IMR-90 (cell line): ENCODE measurements around the gene FUT8. TPM values are rescaled to one million over a fixed set of nuclear protein-coding genes. Genes with fewer than 3 reads are reported as not detected.

ENCODE experiments used
- ATAC-seq: fragments of 200-7000 bp; cut with Tn5 transposase; 2 replicates; pipeline ENCODE4 v1.9.1; 2020; ENCODE audit warnings: low read depth, mild to moderate bottlenecking, moderate library complexity
- BruUV-seq: library from RNA; stranded (reverse); fragments of 400-500 nt; replicated peaks from 2 replicates; lab custom pipeline; 2021; lab: Mats Ljungman, UMichigan
- CTCF ChIA-PET: fragments of 300-600 bp; formaldehyde crosslinking; extraction: SDS; loops from one replicate; lab custom pipeline; 2021; ENCODE audit warnings: antibody characterized with exemption; lab: Yijun Ruan, JAX
- POLR2A ChIA-PET: fragments of 300-600 bp; sonication (Branson Sonifier 250); formaldehyde crosslinking; loops from one replicate; lab custom pipeline; 2022; ENCODE audit warnings: antibody characterized with exemption; ENCODE audit not compliant: unreplicated experiment; lab: Charles Lee
- DNase-seq: peaks from one replicate; pipeline ENCODE4 v3.0.0; 2013
- H2AFZ ChIP-seq: replicated peaks from 2 replicates; pipeline ENCODE3; 2013; ENCODE audit warnings: low read length, mild to moderate bottlenecking; ENCODE audit not compliant: poor library complexity
- H2AK5ac ChIP-seq: 2 replicates; pipeline ENCODE4 v1.6.1; 2013; ENCODE audit warnings: low read depth, low read length, inconsistent platforms
- H2AK9ac ChIP-seq: replicated peaks from 2 replicates; pipeline ENCODE3; 2013; ENCODE audit warnings: mild to moderate bottlenecking, low read depth, low read length, moderate library complexity; ENCODE audit not compliant: poor library complexity
- H2BK120ac ChIP-seq: 2 replicates; pipeline ENCODE4 v1.6.1; 2013; ENCODE audit warnings: low read depth, low read length, inconsistent platforms
- H2BK15ac ChIP-seq: 3 replicates; pipeline ENCODE4 v1.6.1; 2013; ENCODE audit warnings: low read depth, low read length, inconsistent platforms
- H2BK20ac ChIP-seq: 2 replicates; pipeline ENCODE4 v1.6.1; 2013; ENCODE audit warnings: low read depth, mild to moderate bottlenecking, inconsistent platforms, low read length, moderate library complexity
- H2BK5ac ChIP-seq: 2 replicates; pipeline ENCODE4 v1.6.1; 2013; ENCODE audit warnings: mild to moderate bottlenecking, low read depth, low read length, inconsistent platforms; ENCODE audit not compliant: poor library complexity, severe bottlenecking
- H3K14ac ChIP-seq: replicated peaks from 2 replicates; pipeline ENCODE4 v1.6.1; 2013; ENCODE audit warnings: low read depth, low read length, inconsistent platforms
- H3K18ac ChIP-seq: 2 replicates; pipeline ENCODE4 v1.6.1; 2013; ENCODE audit warnings: low read depth, low read length, control low read depth
- H3K23ac ChIP-seq: 2 replicates; pipeline ENCODE4 v1.6.1; 2013; ENCODE audit warnings: low read depth, low read length, inconsistent platforms
- H3K27ac ChIP-seq: 2 replicates; pipeline ENCODE4 v1.5.1; 2013; ENCODE audit warnings: mild to moderate bottlenecking, control low read depth, low read length; ENCODE audit not compliant: insufficient read depth
- H3K27me3 ChIP-seq: 2 replicates; pipeline ENCODE4 v1.6.1; 2013; ENCODE audit warnings: low read length; ENCODE audit not compliant: control insufficient read depth, insufficient read depth
- H3K36me3 ChIP-seq: 2 replicates; pipeline ENCODE4 v1.6.1; 2013; ENCODE audit warnings: low read length, mixed read lengths; ENCODE audit not compliant: control insufficient read depth, insufficient read depth
- H3K4ac ChIP-seq: 2 replicates; pipeline ENCODE4 v1.6.1; 2013; ENCODE audit warnings: low read depth, low read length, inconsistent platforms
- H3K4me1 ChIP-seq: 2 replicates; pipeline ENCODE4 v1.6.1; 2013; ENCODE audit warnings: low read length, mixed read lengths; ENCODE audit not compliant: control insufficient read depth, insufficient read depth
- H3K4me2 ChIP-seq: 2 replicates; pipeline ENCODE4 v1.6.1; 2013; ENCODE audit warnings: low read depth, mild to moderate bottlenecking, control low read depth, low read length, moderate library complexity
- H3K4me3 ChIP-seq: 2 replicates; pipeline ENCODE4 v1.5.1; 2013; ENCODE audit warnings: low read depth, mild to moderate bottlenecking, control low read depth, low read length, moderate library complexity; ENCODE audit not compliant: insufficient read depth
- H3K56ac ChIP-seq: 2 replicates; pipeline ENCODE4 v1.6.1; 2013; ENCODE audit warnings: low read length, inconsistent platforms; ENCODE audit not compliant: insufficient read depth; ENCODE audit errors: extremely low read depth
- H3K79me1 ChIP-seq, 2 experiments: 2 replicates each; pipeline ENCODE4 v1.6.1; 2013; ENCODE audit warnings: low read length in 2 of 2, inconsistent platforms in 1 of 2, low read depth in 1 of 2
- H3K9ac ChIP-seq: 2 replicates; pipeline ENCODE4 v1.6.1; 2013; ENCODE audit warnings: low read depth, low read length, control low read depth
- H3K9me1 ChIP-seq: 2 replicates; pipeline ENCODE4 v1.6.1; 2013; ENCODE audit warnings: low read length, inconsistent platforms; ENCODE audit not compliant: insufficient read depth
- H3K9me3 ChIP-seq: 2 replicates; pipeline ENCODE4 v1.6.1; 2013; ENCODE audit warnings: low read length; ENCODE audit not compliant: control insufficient read depth, insufficient read depth
- H4K20me1 ChIP-seq: 2 replicates; pipeline ENCODE4 v1.6.1; 2013; ENCODE audit warnings: low read length, inconsistent platforms; ENCODE audit not compliant: insufficient read depth
- H4K5ac ChIP-seq: 2 replicates; pipeline ENCODE4 v1.6.1; 2013; ENCODE audit warnings: mild to moderate bottlenecking, low read depth, low read length, control low read depth
- H4K8ac ChIP-seq, 2 experiments: 2 replicates each; pipeline ENCODE4 v1.6.1; 2013; ENCODE audit warnings: low read depth in 2 of 2, low read length in 2 of 2, control low read depth in 1 of 2, inconsistent platforms in 1 of 2
- H4K91ac ChIP-seq: 2 replicates; pipeline ENCODE4 v1.6.1; 2013; ENCODE audit warnings: low read depth, low read length, inconsistent platforms; ENCODE audit not compliant: insufficient read depth
- BHLHE40 ChIP-seq: fragments of 150-350 bp; IDR thresholded peaks from 2 replicates; pipeline ENCODE4 v1.6.1; 2016; ENCODE audit warnings: mild to moderate bottlenecking, low read depth, low read length
- FOS ChIP-seq: fragments of 150-350 bp; IDR thresholded peaks from 2 replicates; pipeline ENCODE4 v1.6.1; 2016; ENCODE audit warnings: low read depth, low read length
- NFE2L2 ChIP-seq: fragments of 150-350 bp; IDR thresholded peaks from 2 replicates; pipeline ENCODE4 v1.6.1; 2016; ENCODE audit warnings: low read depth, mild to moderate bottlenecking, low read length
- RFX5 ChIP-seq: IDR thresholded peaks from 2 replicates; pipeline ENCODE4 v1.8.0; 2012; ENCODE audit warnings: low read depth, mild to moderate bottlenecking, low read length, moderate library complexity
- SMC3 ChIP-seq: fragments of 150-350 bp; IDR thresholded peaks from 2 replicates; pipeline ENCODE4 v1.6.1; 2016; ENCODE audit warnings: low read depth, mild to moderate bottlenecking, antibody characterized with exemption, low read length, moderate library complexity
- WGBS, 2 experiments: methylation state at CpG; one replicate each; pipeline versions ENCODE4 v1.1.5 to v1.1.7; 2013; ENCODE audit warnings: missing lambda C conversion rate in 2 of 2; ENCODE audit not compliant: insufficient read length in 1 of 2; ENCODE audit errors: extremely low coverage in 2 of 2; 5-methylcytosine and 5-hydroxymethylcytosine counted together
- dilution Hi-C: fragments of 300-500 bp; cut with HindIII; formaldehyde crosslinking; loops from one replicate; pipeline ENCODE4 v1.14.3; 2018; ENCODE audit warnings: low sequenced_read_pairs; ENCODE audit not compliant: unreplicated experiment
- in situ Hi-C: fragments of 300-500 bp; cut with MboI; formaldehyde crosslinking; loops from 3 replicates; pipeline ENCODE4 v1.14.3; 2019; ENCODE audit warnings: low sequenced_read_pairs, inconsistent platforms, mixed read lengths
- intact Hi-C: fragments of 100-400 bp; cut with micrococcal nuclease; formaldehyde crosslinking; loops from 2 replicates; pipeline ENCODE4 v1.10.0; 2022
- polyA plus RNA-seq, 3 experiments: library from polyadenylated mRNA; depleted of rRNA; stranded (reverse); fragments of >200 nt; gene quantifications; 2 replicates each; pipeline ENCODE4 v1.2.3, GENCODE V29; 2012; ENCODE audit warnings: low replicate concordance in 1 of 3
- total RNA-seq: library from RNA; depleted of rRNA; stranded (reverse); fragments of >200 nt; gene quantifications from 2 replicates; pipeline ENCODE4 v1.2.3, GENCODE V29; 2012

The FUT8 gene
- total and polyA plus RNA-seq, 2 of the 4 experiments (the other 2 are of a cell fraction) = 15.6 to 72.9 TPM

DNA sequence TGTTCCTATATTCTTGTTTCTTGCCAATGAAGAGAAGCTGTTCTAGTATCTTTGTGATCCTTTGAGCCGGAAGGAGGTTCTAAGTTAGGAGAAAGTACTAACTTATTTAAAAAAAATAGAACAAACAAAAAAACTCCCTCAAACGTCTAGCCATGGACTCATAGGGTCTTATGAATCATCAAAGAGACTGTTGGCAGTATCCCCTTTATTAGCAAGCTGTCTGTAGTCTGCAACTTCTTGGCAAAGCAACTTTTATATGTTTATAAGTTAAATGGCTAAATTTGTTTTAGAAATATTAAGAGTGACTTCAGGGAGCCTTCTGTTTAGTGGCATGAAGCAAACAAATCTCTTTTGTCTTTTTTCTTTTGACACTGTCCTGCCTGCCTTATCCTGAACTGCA is 291.9 kb downstream of the FUT8 start:
- H3K79me1 ChIP-seq = peaks cover 0 to 3% of the 10 kb centered on the region in 2 experiments; a peak in 1 of 4 replicates
- H3K9ac ChIP-seq = no peak overlapping the region
- DNase-seq (peak; percentile 75), ATAC-seq (peak; percentile 79)
- H3K4me2 ChIP-seq = peak overlapping the region; percentile 57; the same call in 1 of the 2 replicates
- H3K9me1 ChIP-seq = no peaks in the 10 kb centered on the region; the same call in 1 of the 2 replicates
- no peak overlapping the region for H4K91ac ChIP-seq
- H3K9me3 ChIP-seq = no peaks in the 10 kb centered on the region
- no peak overlapping the region for H3K27ac ChIP-seq
- no peak overlapping the region for H3K4me3 ChIP-seq
- H2AK9ac ChIP-seq = no peak overlapping the region
- H3K4me1 ChIP-seq = peaks cover 5% of the 10 kb centered on the region
- H2BK5ac ChIP-seq = peak overlapping the region; percentile 45
- H3K14ac ChIP-seq = no peak overlapping the region
- no peak overlapping the region for H3K56ac ChIP-seq
- no peaks in the 10 kb centered on the region for H4K20me1 ChIP-seq
- H4K5ac ChIP-seq = no peak overlapping the region
- WGBS, 2 experiments = no CpG with 5 or more reads among the region's 2 CpGs
- no peaks in the 10 kb centered on the region for H3K27me3 ChIP-seq
- ChIA-PET POLR2A (no interaction called here), CTCF (no interaction called here)
- no peak overlapping the region for H3K23ac ChIP-seq
- no peak overlapping the region for H2BK15ac ChIP-seq
- no peak overlapping the region for H4K8ac ChIP-seq
- dilution Hi-C loops = no loop called here
- no peak overlapping the region for H2AK5ac ChIP-seq
- no peak overlapping the region for H2BK20ac ChIP-seq
- BruUV-seq = no TSS peak
- no peak overlapping the region for H3K18ac ChIP-seq
- TF ChIP-seq RFX5 (no peak), FOS (peak; percentile 18; the same call in 1 of the 2 replicates), NFE2L2 (no peak), BHLHE40 (no peak), SMC3 (no peak)
- H2BK120ac ChIP-seq = no peak overlapping the region
- intact Hi-C loops = no loop called here
- no peak overlapping the region for H3K4ac ChIP-seq
- no peak overlapping the region for H2AFZ ChIP-seq
- in situ Hi-C loops = no loop called here
- H3K36me3 ChIP-seq = no peaks in the 10 kb centered on the region
